AG09319 (cell line): Measurements from ENCODE around the gene GALNT1.

ENCODE experiments used
- DNase-seq: peaks from one replicate; pipeline ENCODE4 v3.0.0-alpha.2; 2010; ENCODE audit warnings: low read depth; ENCODE audit errors: extremely low read depth
- TF ChIP-seq, protein P1 (sequence below): IDR thresholded peaks from 2 replicates; pipeline ENCODE4 v1.5.1; 2011; ENCODE audit warnings: low read depth, mild to moderate bottlenecking, inconsistent platforms, low read length, moderate library complexity

Gene GALNT1

DNA sequence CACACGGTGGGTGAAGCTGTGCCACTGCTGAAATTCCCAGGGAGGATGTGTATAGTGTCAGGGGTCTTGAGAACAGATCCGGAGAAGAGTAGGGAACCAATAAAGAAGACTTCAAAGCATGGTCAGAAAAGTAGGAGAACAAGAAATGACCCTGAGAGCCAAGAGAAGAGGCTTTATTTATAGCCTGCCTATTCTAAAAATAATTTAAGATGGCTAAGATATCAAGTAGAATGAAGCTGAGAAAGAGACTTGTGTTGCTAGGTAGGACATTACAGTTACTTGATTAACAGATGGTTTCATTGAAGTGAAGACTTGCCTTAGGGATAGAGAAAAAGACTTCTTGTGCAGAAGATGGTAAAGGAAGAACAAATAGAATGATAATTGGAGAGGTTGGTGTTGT lies 43.7 kb downstream of the GALNT1 start:
- TF ChIP-seq, protein P1, sequence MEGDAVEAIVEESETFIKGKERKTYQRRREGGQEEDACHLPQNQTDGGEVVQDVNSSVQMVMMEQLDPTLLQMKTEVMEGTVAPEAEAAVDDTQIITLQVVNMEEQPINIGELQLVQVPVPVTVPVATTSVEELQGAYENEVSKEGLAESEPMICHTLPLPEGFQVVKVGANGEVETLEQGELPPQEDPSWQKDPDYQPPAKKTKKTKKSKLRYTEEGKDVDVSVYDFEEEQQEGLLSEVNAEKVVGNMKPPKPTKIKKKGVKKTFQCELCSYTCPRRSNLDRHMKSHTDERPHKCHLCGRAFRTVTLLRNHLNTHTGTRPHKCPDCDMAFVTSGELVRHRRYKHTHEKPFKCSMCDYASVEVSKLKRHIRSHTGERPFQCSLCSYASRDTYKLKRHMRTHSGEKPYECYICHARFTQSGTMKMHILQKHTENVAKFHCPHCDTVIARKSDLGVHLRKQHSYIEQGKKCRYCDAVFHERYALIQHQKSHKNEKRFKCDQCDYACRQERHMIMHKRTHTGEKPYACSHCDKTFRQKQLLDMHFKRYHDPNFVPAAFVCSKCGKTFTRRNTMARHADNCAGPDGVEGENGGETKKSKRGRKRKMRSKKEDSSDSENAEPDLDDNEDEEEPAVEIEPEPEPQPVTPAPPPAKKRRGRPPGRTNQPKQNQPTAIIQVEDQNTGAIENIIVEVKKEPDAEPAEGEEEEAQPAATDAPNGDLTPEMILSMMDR = no peak
- no peak for DNase-seq

DNA sequence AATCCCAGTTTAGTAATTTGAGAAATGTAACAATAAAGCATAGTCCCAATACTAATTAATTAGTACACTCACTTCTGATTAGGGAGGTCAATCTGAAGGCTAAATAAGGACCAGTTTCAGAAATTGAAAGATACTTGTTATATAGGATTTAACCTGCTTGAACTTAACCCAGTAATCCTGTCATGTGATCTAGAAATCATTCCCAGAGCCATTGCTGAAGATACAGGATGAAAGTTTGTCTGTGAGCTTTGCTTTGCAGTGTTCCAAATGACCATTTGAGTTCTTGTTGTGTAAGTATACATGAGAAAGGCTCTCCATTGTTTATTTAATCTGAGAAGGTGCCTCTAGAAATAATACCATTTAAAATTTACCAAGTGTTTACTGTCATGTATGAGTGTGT lies 52.2 kb downstream of the GALNT1 start:
- TF ChIP-seq, protein P1 = no peak
- no peak for DNase-seq

DNA sequence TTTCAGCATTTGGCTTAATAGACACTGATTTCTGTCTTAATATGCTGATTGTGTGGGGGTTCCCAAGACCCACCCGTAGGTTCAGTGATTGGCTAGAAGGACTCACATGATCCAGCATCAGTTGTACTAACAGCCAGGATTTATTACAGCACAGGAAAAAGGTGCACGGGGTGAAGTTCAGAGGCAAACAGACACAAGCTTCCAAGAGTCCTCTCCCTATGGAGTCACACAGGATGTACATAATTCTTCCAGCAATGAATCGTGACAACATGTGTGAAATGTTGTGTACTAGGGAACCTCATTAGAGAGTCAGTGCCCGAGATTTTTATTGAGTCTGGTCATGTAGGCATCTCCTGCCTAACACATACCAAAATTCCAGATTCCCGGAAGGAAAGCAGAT lies 52.8 kb downstream of the GALNT1 start:
- TF ChIP-seq, protein P1 = no peak
- DNase-seq = no peak

DNA sequence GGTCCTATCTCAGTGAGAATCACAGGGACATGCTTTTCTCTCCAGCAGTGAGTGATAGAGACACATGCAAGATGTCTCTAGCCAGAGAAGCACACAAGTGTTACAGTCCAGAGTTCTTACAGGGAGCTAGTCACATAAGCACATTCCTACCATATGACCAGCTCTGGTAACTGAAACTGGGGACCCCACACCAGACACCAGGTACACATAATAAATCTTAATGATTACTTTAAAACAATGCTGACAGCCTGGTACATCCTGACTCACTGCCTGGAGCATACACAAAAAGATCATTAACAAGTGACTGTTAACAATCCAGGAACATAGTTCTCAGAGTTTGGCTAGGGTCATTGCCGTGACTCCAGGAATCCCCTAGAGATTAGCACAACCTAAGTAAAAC lies 53.6 kb downstream of the GALNT1 start:
- no peak for DNase-seq
- TF ChIP-seq, protein P1 = no peak

DNA sequence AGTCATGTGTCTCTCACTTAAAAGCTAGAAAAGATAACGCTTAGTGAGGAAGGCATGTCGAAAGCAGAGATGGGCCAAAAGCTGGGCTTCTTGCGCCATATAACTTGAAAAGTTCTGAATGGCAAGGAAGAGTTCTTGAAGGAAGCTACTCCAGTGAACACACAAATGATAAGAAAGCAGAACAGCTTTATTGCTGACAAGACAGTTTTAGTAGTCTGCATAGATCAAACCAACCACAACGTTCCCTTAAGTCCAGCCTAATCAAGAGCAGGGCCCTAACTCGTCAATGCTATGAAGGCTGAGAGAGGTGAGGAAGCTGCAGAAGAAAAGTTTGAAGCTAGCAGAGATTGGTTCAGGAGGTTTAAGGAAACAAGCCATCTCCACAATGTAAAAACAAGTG lies 55.7 kb downstream of the GALNT1 start:
- DNase-seq = no peak
- TF ChIP-seq, protein P1 = no peak

DNA sequence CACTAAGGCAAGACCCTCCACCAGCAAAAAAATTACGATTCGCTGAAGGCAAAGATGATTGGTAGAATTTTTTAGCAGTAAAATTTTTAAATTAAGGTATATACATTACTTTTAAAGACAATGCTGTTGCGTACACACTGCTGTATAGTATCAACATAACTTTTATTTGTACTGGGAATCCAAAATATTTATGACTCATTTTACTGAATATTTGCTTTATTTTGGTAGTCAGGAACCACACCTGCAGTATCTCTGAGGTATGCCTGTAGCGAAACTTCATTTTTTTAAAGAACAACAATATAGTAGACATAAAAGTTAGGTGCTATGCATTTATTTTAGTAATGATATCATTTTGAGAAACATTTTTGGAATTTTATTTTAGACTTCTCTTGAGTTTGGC lies 57.8 kb downstream of the GALNT1 start:
- TF ChIP-seq, protein P1 = no peak
- no peak for DNase-seq

DNA sequence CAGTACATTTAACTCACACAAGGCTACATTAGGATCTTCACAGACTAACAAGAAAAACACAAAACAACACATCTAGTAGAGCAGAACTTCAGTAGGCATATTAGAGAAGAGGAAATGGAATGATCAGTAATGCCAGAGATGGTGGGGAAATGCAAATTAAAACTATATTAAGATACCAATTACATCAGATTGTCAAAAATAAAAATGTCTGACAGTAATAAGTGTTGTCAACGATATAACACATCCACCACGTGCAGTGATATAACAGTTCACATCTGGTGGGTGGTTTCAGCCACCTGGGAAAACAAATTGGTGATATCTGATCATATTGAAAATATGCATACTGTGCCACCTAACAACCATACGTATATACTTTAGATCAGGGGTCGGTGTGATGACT lies 59.9 kb downstream of the GALNT1 start:
- TF ChIP-seq, protein P1 = no peak

More for the DNA sequence above, 59.9 kb downstream of the GALNT1 start:
- DNase-seq = no peak
